Activated CD4-positive, CD25-positive, alpha-beta regulatory T cell treated with anti-CD3 and anti-CD28 coated beads, Interleukin-2, amount 50 U/mL, for 72 hours (primary cell): Measurements from ENCODE around the gene TAF6L.
"Not testable (repeated sequence)": the region's sequence is repeated elsewhere in the genome, so short reads cannot be mapped to it uniquely, and the experiment has no call there.

Experiments used
- DNase-seq: peaks from one replicate; pipeline ENCODE4 v3.0.0; 2021

TAF6L gene

DNA sequence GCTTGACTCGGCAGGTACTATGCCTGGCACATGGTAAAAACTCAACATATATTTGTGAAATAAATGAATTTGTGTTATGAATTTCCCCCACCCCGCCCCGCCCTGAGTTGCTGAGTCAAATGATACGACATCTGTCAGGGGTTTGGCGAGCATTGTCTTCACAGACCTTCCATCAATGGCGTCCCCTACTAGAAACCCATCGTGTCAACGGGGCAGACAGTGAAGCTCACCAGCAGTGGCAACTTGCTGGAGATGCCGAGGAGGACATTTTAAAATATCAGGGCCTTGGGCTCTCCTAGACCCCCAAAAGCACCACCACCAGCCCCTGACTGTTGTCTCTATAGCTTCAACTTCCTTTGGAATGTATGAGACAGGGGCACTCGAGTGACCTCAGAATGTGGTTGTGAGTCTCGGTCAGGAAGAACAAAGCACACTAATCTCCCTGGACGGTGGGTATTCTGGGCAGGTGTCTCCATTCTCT lies 34.8 kb downstream of the TAF6L start:
- DNase-seq: no peak

- DNase-seq: no peak
Observed at GRCh38 chr11:62806611-62807121, 35.5 kb downstream of the TAF6L start.

GRCh38 chr11:62810748-62811147 lies 39.6 kb downstream of the TAF6L start:
- no peak for DNase-seq

GRCh38 chr11:62811659-62812058 lies 40.5 kb downstream of the TAF6L start:
- no peak for DNase-seq

DNA sequence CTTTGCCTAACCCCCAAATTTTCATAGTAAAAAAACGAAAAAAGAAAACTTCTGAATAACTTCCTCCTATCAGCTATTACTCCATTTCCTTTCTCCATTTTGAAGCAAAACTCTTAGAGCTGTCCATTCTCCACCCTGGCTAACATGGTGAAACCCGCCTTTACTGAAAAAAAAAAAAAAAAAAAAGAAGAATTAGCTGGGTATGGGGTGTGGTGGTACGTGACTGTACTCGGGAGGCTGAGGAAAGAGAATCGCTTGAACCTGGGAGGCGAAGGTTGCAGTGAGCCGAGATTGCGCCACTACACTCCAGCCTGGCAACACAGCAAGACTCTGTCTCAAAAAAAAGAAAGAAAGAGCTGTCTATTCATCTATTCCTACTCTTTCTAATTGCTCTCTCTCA lies 45.4 kb downstream of the TAF6L start:
- DNase-seq: no peak

GRCh38 chr11:62817129-62817528 lies 45.9 kb downstream of the TAF6L start:
- no peak for DNase-seq

GRCh38 chr11:62823677-62824076 lies 52.5 kb downstream of the TAF6L start:
- no peak for DNase-seq

DNA sequence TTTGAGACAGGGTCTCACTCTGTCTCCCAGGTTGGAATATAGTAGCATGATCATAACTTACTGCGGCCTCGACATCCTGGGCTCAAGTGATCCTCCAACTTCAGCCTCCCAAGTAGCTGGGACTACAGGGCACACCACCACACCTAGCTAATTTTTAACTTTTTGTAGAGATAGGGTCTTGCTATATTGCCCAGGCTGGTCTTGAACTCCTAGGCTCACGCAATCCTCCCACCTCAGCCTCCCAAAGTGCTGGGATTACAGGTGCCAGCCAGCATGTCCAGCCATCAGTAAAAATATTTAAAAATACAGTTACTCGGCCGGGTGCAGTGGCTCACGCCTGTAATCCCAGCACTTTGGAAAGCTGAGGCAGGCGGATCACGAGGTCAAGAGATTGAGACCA lies 56.9 kb downstream of the TAF6L start:
- DNase-seq: not testable (repeated sequence)

DNA sequence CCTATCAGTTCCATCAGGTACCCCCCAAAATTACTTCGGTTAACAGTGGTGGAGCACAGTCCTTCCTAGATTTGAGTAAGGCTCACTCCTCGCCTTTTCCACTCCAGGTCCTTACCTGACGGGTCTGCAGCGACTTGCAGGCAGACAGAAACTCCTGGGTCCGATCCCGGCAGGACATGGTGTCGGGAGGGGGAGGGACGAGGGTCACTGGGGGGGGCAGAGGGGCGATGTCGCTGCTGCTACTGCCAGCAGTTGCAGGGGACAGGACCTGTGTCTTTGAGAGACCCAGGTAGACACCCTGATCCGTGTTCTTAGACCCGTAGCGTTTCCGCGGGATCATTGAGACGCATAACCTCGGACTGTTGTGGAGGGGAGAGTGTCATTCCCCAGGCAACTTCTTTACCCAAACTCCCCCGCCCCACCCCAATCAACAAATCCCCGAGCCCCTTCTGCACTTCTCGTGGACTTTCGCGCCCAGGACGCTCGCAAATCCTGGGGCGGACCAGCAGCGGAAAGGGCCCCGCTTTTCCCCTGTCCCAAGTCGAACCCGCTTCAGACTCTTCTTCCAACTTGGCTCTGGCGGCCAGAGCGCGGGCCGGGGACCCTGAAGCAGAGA lies 59.8 kb downstream of the TAF6L start:
- DNase-seq: no peak

GRCh38 chr11:62831520-62832335 lies 60.5 kb downstream of the TAF6L start, which contains the start of gene STX5:
STX5 (minus strand) TSS chr11:62832051; CDS start chr11:62831243, 808 bp downstream.
- DNase-seq: peak; percentile 99

DNA sequence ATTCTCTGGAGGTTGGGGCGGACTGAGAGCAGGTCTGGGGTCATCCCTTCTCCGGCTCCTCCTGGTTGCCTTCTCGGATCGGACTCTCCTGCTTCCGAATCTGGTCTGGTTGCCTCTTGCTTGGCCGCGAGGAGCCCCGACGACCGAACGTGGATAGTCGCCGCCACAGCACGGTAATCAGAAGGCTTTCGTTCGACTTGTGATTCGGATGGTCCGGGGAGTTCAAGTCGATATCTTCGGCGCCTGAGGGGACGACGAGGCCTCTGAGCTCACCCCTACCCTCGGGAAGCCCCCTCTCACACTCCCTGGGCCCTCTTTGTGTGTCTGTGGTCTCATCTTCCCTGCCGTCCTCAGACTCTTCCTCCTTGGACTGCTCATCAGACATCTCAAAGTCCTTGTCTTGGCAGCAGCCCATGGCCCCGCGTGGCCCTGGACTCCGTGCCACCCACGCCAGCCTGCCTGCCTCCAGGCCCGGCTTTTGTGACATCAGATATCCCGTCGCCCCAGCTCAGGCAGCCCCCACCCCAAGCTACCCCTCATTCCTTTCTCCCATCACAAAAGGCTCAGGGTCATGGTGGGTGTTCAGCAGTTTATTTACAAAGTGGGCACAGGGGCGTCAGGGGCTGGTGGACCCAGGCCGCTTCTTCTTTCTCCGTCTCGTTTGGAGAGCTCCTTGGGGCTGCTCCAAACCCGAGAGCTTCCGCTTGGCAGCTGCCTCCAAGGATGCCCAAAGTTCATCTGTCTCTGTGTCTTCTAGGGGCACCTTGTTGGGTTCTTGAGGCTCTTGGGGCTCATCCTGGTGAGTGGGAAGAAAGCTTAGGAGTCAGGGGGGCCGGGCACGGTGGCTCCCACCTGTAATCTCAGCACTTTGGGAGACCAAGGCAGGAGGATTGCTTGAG lies 61.4 kb downstream of the TAF6L start, which contains the start of gene TEX54:
Gene TEX54, minus strand, starts transcription at position 506 of the 899 bp plus-strand sequence.
- DNase-seq: no peak

GRCh38 chr11:62835336-62835735 lies 64.1 kb downstream of the TAF6L start:
- no peak for DNase-seq
